Measurements from ENCODE around the gene SCARB1. TPM values are rescaled to one million over a fixed set of nuclear protein-coding genes. Genes with fewer than 3 reads are reported as not detected.
A peak's percentile ranks its signal among the peaks of the same experiment; 100 is the strongest.
"Not testable (repeated sequence)": the region's sequence is repeated elsewhere in the genome, so short reads cannot be mapped to it uniquely, and the experiment has no call there.

SCARB1 gene
- polyA plus RNA-seq, 4 donors = 41.9 to 230 (median 180) TPM

- no peaks in the 10 kb centered on the region for H3K9me3 ChIP-seq (ENCODE audit: control insufficient read depth in 2 of 2, insufficient read depth in 1 of 2, low read depth in 1 of 2, low read length in 1 of 2)
- WGBS, 3 donors = 68 to 80% (median 72%) methylated on average over 2 of the region's 2 CpGs
- H3K27me3 ChIP-seq (ENCODE audit: control insufficient read depth in 3 of 3, insufficient read depth in 3 of 3, low read length in 3 of 3) = no peaks in the 10 kb centered on the region
- no peak overlapping the region for H3K27ac ChIP-seq (ENCODE audit: low read depth in 1 of 3, low read length in 2 of 3)
- H3K36me3 ChIP-seq (ENCODE audit: control insufficient read depth in 3 of 3, insufficient read depth in 2 of 3, low read depth in 1 of 3, low read length in 3 of 3) = no peaks in the 10 kb centered on the region
- DNase-seq (no peak), FAIRE-seq (no peak)
- no peak overlapping the region for H3K4me3 ChIP-seq (ENCODE audit: low read depth in 1 of 3, low read length in 3 of 3)
- H3K4me1 ChIP-seq (ENCODE audit: control insufficient read depth in 3 of 3, insufficient read depth in 2 of 3, low read depth in 1 of 3, low read length in 2 of 3) = peaks cover 0 to 33% (median 0%) of the 10 kb centered on the region in 3 donors
These were observed 24.6 kb upstream of the SCARB1 start for GRCh38 chr12:124888260-124888659.

- H3K9me3 ChIP-seq (ENCODE audit: control insufficient read depth in 2 of 2, insufficient read depth in 1 of 2, low read depth in 1 of 2, low read length in 1 of 2); H3K36me3 ChIP-seq (ENCODE audit: control insufficient read depth in 3 of 3, insufficient read depth in 2 of 3, low read depth in 1 of 3, low read length in 3 of 3); FAIRE-seq; DNase-seq; H3K27ac ChIP-seq (ENCODE audit: low read depth in 1 of 3, low read length in 2 of 3); H3K27me3 ChIP-seq (ENCODE audit: control insufficient read depth in 3 of 3, insufficient read depth in 3 of 3, low read length in 3 of 3); H3K4me3 ChIP-seq (ENCODE audit: low read depth in 1 of 3, low read length in 3 of 3): not testable (repeated sequence)
- 94 to 96% (median 95%) methylated on average over 9 of the region's 9 CpGs for WGBS, 3 donors
- peaks cover 0 to 33% (median 0%) of the 10 kb centered on the region in 3 donors for H3K4me1 ChIP-seq (ENCODE audit: control insufficient read depth in 3 of 3, insufficient read depth in 2 of 3, low read depth in 1 of 3, low read length in 2 of 3)
These were observed 24.1 kb upstream of the SCARB1 start for GRCh38 chr12:124887766-124888165.

GRCh38 chr12:124884587-124885438, 21.1 kb upstream of the SCARB1 start:
- H3K27ac ChIP-seq (ENCODE audit: low read depth in 1 of 3, low read length in 2 of 3) = peak overlapping the region in 1 of 3 donors; percentile 96
- 13 to 42% (median 28%) methylated on average over 15 of the region's 15 CpGs for WGBS, 3 donors

GRCh38 chr12:124883263-124884130, 19.8 kb upstream of the SCARB1 start:
- Histone ChIP-seq H3K36me3 (ENCODE audit: control insufficient read depth in 3 of 3, insufficient read depth in 2 of 3, low read depth in 1 of 3, low read length in 3 of 3) (no peaks in the 10 kb centered on the region), H3K27ac (ENCODE audit: low read depth in 1 of 3, low read length in 2 of 3) (peak overlapping the region in 1 of 3 donors; percentile 96), H3K27me3 (ENCODE audit: control insufficient read depth in 3 of 3, insufficient read depth in 3 of 3, low read length in 3 of 3) (no peaks in the 10 kb centered on the region), H3K9me3 (ENCODE audit: control insufficient read depth in 2 of 2, insufficient read depth in 1 of 2, low read depth in 1 of 2, low read length in 1 of 2) (no peaks in the 10 kb centered on the region), H3K4me3 (ENCODE audit: low read depth in 1 of 3, low read length in 3 of 3) (no peak overlapping the region), H3K4me1 (ENCODE audit: control insufficient read depth in 3 of 3, insufficient read depth in 2 of 3, low read depth in 1 of 3, low read length in 2 of 3) (peaks cover 0 to 36% (median 0%) of the 10 kb centered on the region in 3 donors)
- no peak for DNase-seq
- no peak for FAIRE-seq
- 61 to 76% (median 63%) methylated on average over 10 of the region's 10 CpGs for WGBS, 3 donors

More at GRCh38 chr12:124884587-124885438, 21.1 kb upstream of the SCARB1 start:
- Histone ChIP-seq H3K4me3 (ENCODE audit: low read depth in 1 of 3, low read length in 3 of 3) (no peak overlapping the region), H3K36me3 (ENCODE audit: control insufficient read depth in 3 of 3, insufficient read depth in 2 of 3, low read depth in 1 of 3, low read length in 3 of 3) (no peaks in the 10 kb centered on the region), H3K4me1 (ENCODE audit: control insufficient read depth in 3 of 3, insufficient read depth in 2 of 3, low read depth in 1 of 3, low read length in 2 of 3) (peaks cover 0 to 33% (median 0%) of the 10 kb centered on the region in 3 donors), H3K27me3 (ENCODE audit: control insufficient read depth in 3 of 3, insufficient read depth in 3 of 3, low read length in 3 of 3) (no peaks in the 10 kb centered on the region), H3K9me3 (ENCODE audit: control insufficient read depth in 2 of 2, insufficient read depth in 1 of 2, low read depth in 1 of 2, low read length in 1 of 2) (no peaks in the 10 kb centered on the region)
- DNase-seq (peak; percentile 60 to 95), FAIRE-seq (no peak)

GRCh38 chr12:124881123-124881522, 17.5 kb upstream of the SCARB1 start:
- Histone ChIP-seq H3K27me3 (ENCODE audit: control insufficient read depth in 3 of 3, insufficient read depth in 3 of 3, low read length in 3 of 3) (no peaks in the 10 kb centered on the region), H3K4me3 (ENCODE audit: low read depth in 1 of 3, low read length in 3 of 3) (no peak overlapping the region), H3K36me3 (ENCODE audit: control insufficient read depth in 3 of 3, insufficient read depth in 2 of 3, low read depth in 1 of 3, low read length in 3 of 3) (no peaks in the 10 kb centered on the region), H3K27ac (ENCODE audit: low read depth in 1 of 3, low read length in 2 of 3) (no peak overlapping the region), H3K4me1 (ENCODE audit: control insufficient read depth in 3 of 3, insufficient read depth in 2 of 3, low read depth in 1 of 3, low read length in 2 of 3) (peaks cover 0 to 31% (median 0%) of the 10 kb centered on the region in 3 donors), H3K9me3 (ENCODE audit: control insufficient read depth in 2 of 2, insufficient read depth in 1 of 2, low read depth in 1 of 2, low read length in 1 of 2) (no peaks in the 10 kb centered on the region)
- DNase-seq (no peak), FAIRE-seq (no peak)
- WGBS, 3 donors = 59 to 72% (median 70%) methylated on average over 10 of the region's 10 CpGs

GRCh38 chr12:124880335-124880734, 16.7 kb upstream of the SCARB1 start:
- DNase-seq; H3K27me3 ChIP-seq (ENCODE audit: control insufficient read depth in 3 of 3, insufficient read depth in 3 of 3, low read length in 3 of 3); H3K4me3 ChIP-seq (ENCODE audit: low read depth in 1 of 3, low read length in 3 of 3); FAIRE-seq; H3K36me3 ChIP-seq (ENCODE audit: control insufficient read depth in 3 of 3, insufficient read depth in 2 of 3, low read depth in 1 of 3, low read length in 3 of 3); H3K9me3 ChIP-seq (ENCODE audit: control insufficient read depth in 2 of 2, insufficient read depth in 1 of 2, low read depth in 1 of 2, low read length in 1 of 2); H3K27ac ChIP-seq (ENCODE audit: low read depth in 1 of 3, low read length in 2 of 3): not testable (repeated sequence)
- 89 to 90% (median 90%) methylated on average over 11 of the region's 11 CpGs for WGBS, 3 donors
- H3K4me1 ChIP-seq (ENCODE audit: control insufficient read depth in 3 of 3, insufficient read depth in 2 of 3, low read depth in 1 of 3, low read length in 2 of 3) = peaks cover 0 to 30% (median 0%) of the 10 kb centered on the region in 3 donors

- no peaks in the 10 kb centered on the region for H3K9me3 ChIP-seq (ENCODE audit: control insufficient read depth in 2 of 2, insufficient read depth in 1 of 2, low read depth in 1 of 2, low read length in 1 of 2)
- no peak for FAIRE-seq
These were observed 15.3 kb upstream of the SCARB1 start for GRCh38 chr12:124878795-124879516.

GRCh38 chr12:124877423-124877822, 13.8 kb upstream of the SCARB1 start:
- H3K36me3 ChIP-seq (ENCODE audit: control insufficient read depth in 3 of 3, insufficient read depth in 2 of 3, low read depth in 1 of 3, low read length in 3 of 3) = no peaks in the 10 kb centered on the region
- 74 to 81% (median 79%) methylated on average over 3 of the region's 3 CpGs for WGBS, 3 donors
- FAIRE-seq (no peak), DNase-seq (no peak)
- H3K4me3 ChIP-seq (ENCODE audit: low read depth in 1 of 3, low read length in 3 of 3) = no peak overlapping the region
- peaks cover 0 to 19% (median 0%) of the 10 kb centered on the region in 3 donors for H3K4me1 ChIP-seq (ENCODE audit: control insufficient read depth in 3 of 3, insufficient read depth in 2 of 3, low read depth in 1 of 3, low read length in 2 of 3)
- no peaks in the 10 kb centered on the region for H3K9me3 ChIP-seq (ENCODE audit: control insufficient read depth in 2 of 2, insufficient read depth in 1 of 2, low read depth in 1 of 2, low read length in 1 of 2)
- no peaks in the 10 kb centered on the region for H3K27me3 ChIP-seq (ENCODE audit: control insufficient read depth in 3 of 3, insufficient read depth in 3 of 3, low read length in 3 of 3)
- H3K27ac ChIP-seq (ENCODE audit: low read depth in 1 of 3, low read length in 2 of 3) = no peak overlapping the region

More at GRCh38 chr12:124878795-124879516, 15.3 kb upstream of the SCARB1 start:
- peaks cover 0 to 27% (median 0%) of the 10 kb centered on the region in 3 donors for H3K4me1 ChIP-seq (ENCODE audit: control insufficient read depth in 3 of 3, insufficient read depth in 2 of 3, low read depth in 1 of 3, low read length in 2 of 3)
- H3K27me3 ChIP-seq (ENCODE audit: control insufficient read depth in 3 of 3, insufficient read depth in 3 of 3, low read length in 3 of 3) = no peaks in the 10 kb centered on the region
- 88 to 92% (median 90%) methylated on average over 18 of the region's 18 CpGs for WGBS, 3 donors
- DNase-seq = no peak
- no peaks in the 10 kb centered on the region for H3K36me3 ChIP-seq (ENCODE audit: control insufficient read depth in 3 of 3, insufficient read depth in 2 of 3, low read depth in 1 of 3, low read length in 3 of 3)
- no peak overlapping the region for H3K4me3 ChIP-seq (ENCODE audit: low read depth in 1 of 3, low read length in 3 of 3)
- no peak overlapping the region for H3K27ac ChIP-seq (ENCODE audit: low read depth in 1 of 3, low read length in 2 of 3)
